ENCODE results near the gene SETBP1. TPM values are rescaled to one million over a fixed set of nuclear protein-coding genes. Genes with fewer than 3 reads are reported as not detected.
A peak's percentile ranks its signal among the peaks of the same experiment; 100 is the strongest.

Gene SETBP1
- total RNA-seq, 1 donor from 2014 or later: 12.4 TPM

- Histone ChIP-seq H3K79me2 (ENCODE audit: insufficient read depth, low read length) (no peaks in the 10 kb centered on the region), H3K4me2 (ENCODE audit: low read length) (no peak overlapping the region), H3K27me3 (ENCODE audit: insufficient read depth, low read length) (no peaks in the 10 kb centered on the region), H3K9ac (ENCODE audit: low read length) (no peak overlapping the region), H3K4me3 (ENCODE audit: insufficient read depth, low read depth, low read length) (no peak overlapping the region), H3K36me3 (ENCODE audit: insufficient read depth, low read length) (no peaks in the 10 kb centered on the region), H2AFZ (ENCODE audit: low read depth, low read length) (no peak overlapping the region), H3K9me3 (ENCODE audit: insufficient read depth, low read depth, low read length) (no peaks in the 10 kb centered on the region), H4K20me1 (ENCODE audit: insufficient read depth, low read length) (no peaks in the 10 kb centered on the region), H3K27ac (ENCODE audit: low read depth, low read length) (no peak overlapping the region), H3K4me1 (ENCODE audit: insufficient read depth, low read length) (no peaks in the 10 kb centered on the region)
- H3K27me3 Mint-ChIP-seq (ENCODE audit: low read depth, unreplicated experiment): no peaks in the 10 kb centered on the region
- TF ChIP-seq, protein P1, sequence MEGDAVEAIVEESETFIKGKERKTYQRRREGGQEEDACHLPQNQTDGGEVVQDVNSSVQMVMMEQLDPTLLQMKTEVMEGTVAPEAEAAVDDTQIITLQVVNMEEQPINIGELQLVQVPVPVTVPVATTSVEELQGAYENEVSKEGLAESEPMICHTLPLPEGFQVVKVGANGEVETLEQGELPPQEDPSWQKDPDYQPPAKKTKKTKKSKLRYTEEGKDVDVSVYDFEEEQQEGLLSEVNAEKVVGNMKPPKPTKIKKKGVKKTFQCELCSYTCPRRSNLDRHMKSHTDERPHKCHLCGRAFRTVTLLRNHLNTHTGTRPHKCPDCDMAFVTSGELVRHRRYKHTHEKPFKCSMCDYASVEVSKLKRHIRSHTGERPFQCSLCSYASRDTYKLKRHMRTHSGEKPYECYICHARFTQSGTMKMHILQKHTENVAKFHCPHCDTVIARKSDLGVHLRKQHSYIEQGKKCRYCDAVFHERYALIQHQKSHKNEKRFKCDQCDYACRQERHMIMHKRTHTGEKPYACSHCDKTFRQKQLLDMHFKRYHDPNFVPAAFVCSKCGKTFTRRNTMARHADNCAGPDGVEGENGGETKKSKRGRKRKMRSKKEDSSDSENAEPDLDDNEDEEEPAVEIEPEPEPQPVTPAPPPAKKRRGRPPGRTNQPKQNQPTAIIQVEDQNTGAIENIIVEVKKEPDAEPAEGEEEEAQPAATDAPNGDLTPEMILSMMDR (IDR thresholded peaks at IDR 0.05; ENCODE audit: insufficient read depth, low read depth, low read length): no peak
- no peak for TF ChIP-seq EZH2 (IDR thresholded peaks at IDR 0.05; ENCODE audit: insufficient read depth, low read length)
- peak overlapping the region; percentile 49 for H3K27ac Mint-ChIP-seq (ENCODE audit: unreplicated experiment)
- peaks cover 2% of the 10 kb centered on the region for H3K36me3 Mint-ChIP-seq (ENCODE audit: low read depth, unreplicated experiment)
- H3K4me3 Mint-ChIP-seq (ENCODE audit: unreplicated experiment): no peak overlapping the region
- DNase-seq (ENCODE audit: low read depth) (peak; percentile 74), FAIRE-seq (no peak)
- H3K4me1 Mint-ChIP-seq (ENCODE audit: low read depth, unreplicated experiment): peaks cover 7% of the 10 kb centered on the region
- H3K9me3 Mint-ChIP-seq (ENCODE audit: unreplicated experiment): peaks cover 6% of the 10 kb centered on the region
Observed at GRCh38 chr18:44887227-44887631, 206.5 kb downstream of the SETBP1 start.

- H3K4me2 ChIP-seq (ENCODE audit: low read length): no peak overlapping the region
- no peak for FAIRE-seq
Observed at GRCh38 chr18:44889111-44889510, 208.4 kb downstream of the SETBP1 start.

More at GRCh38 chr18:44889111-44889510, 208.4 kb downstream of the SETBP1 start:
- DNase-seq (ENCODE audit: low read depth): no peak
- Histone ChIP-seq H4K20me1 (ENCODE audit: insufficient read depth, low read length) (no peaks in the 10 kb centered on the region), H3K9me3 (ENCODE audit: insufficient read depth, low read depth, low read length) (no peaks in the 10 kb centered on the region), H3K4me1 (ENCODE audit: insufficient read depth, low read length) (no peaks in the 10 kb centered on the region), H2AFZ (ENCODE audit: low read depth, low read length) (no peak overlapping the region), H3K9ac (ENCODE audit: low read length) (no peak overlapping the region), H3K27ac (ENCODE audit: low read depth, low read length) (no peak overlapping the region), H3K4me3 (ENCODE audit: insufficient read depth, low read depth, low read length) (no peak overlapping the region), H3K36me3 (ENCODE audit: insufficient read depth, low read length) (no peaks in the 10 kb centered on the region), H3K27me3 (ENCODE audit: insufficient read depth, low read length) (no peaks in the 10 kb centered on the region), H3K79me2 (ENCODE audit: insufficient read depth, low read length) (no peaks in the 10 kb centered on the region)
- H3K36me3 Mint-ChIP-seq (ENCODE audit: low read depth, unreplicated experiment): peaks cover 2% of the 10 kb centered on the region
- H3K4me3 Mint-ChIP-seq (ENCODE audit: unreplicated experiment): no peak overlapping the region
- H3K27ac Mint-ChIP-seq (ENCODE audit: unreplicated experiment): no peak overlapping the region
- TF ChIP-seq EZH2 (IDR thresholded peaks at IDR 0.05; ENCODE audit: insufficient read depth, low read length): no peak
- TF ChIP-seq, protein P1 (IDR thresholded peaks at IDR 0.05; ENCODE audit: insufficient read depth, low read depth, low read length): no peak
- no peaks in the 10 kb centered on the region for H3K27me3 Mint-ChIP-seq (ENCODE audit: low read depth, unreplicated experiment)
- H3K9me3 Mint-ChIP-seq (ENCODE audit: unreplicated experiment): peaks cover 6% of the 10 kb centered on the region
- peaks cover 16% of the 10 kb centered on the region for H3K4me1 Mint-ChIP-seq (ENCODE audit: low read depth, unreplicated experiment)

All from astrocyte (in vitro differentiated cells and primary cell).